HG02623 (cell line): ENCODE measurements around the gene ZNF212.
A peak's percentile ranks its signal among the peaks of the same experiment; 100 is the strongest.

Source experiments
- ATAC-seq: cut with Tn5 transposase; IDR thresholded peaks from one replicate; pipeline ENCODE4 v1.9.1; 2021; ENCODE audit warnings: moderate library complexity; ENCODE audit not compliant: unreplicated experiment

Gene ZNF212

DNA sequence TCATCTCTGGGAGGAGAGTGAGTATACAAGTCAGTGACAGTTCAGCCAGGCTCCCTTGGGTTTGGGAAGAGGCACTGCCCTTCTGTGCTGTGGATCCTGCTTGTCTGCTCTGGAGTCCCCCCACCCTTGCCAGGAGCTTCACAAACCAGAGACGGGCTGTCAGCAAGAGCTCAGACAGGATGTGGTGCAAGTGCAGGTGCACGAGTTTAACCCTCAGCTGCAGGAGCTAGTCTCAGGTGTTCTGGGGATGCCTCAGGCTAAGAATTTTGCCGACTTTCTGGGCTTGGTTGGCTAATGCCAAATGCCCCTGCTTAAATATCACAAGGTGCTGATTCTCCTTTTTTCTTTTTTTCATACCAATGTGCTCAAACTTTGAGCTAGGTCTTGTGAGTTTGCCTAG lies 44.9 kb downstream of the ZNF212 start:
- ATAC-seq, result no peak

DNA sequence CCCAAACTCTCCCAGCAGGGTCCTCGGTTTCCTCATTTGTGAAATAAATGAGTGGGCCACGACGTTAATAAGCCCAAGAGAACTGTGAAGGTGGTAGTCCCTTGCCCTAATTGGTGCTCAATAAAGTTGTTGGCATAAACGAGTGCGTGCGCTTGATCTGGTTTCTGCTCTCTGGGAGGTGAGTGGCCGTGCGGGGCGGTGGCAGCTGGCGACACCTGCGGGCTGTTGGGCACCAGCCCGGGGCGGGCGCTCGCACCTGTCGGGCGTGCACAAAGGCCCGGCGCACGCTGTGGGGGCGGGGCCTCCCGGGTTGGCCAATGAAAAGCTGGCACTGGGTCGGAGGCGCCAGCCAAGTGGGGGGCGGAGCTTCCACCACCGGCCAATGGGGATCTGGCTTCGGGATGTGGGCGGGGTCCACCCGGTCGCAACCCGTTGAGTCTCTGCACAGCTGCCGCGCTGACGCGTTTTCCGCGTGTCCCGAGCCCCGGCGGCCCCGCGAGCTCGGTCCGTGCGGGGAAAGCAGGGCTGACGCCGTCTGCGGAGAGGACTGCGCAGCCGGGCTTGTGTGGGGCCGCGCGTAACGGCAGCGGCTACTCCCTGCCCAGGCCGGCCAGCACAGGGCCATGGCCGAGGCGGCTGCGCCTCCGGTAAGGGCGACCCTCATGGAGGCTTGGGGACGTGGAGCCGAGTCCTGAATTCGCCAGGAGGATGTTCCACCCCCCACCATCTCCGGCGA lies 45.6 kb downstream of the ZNF212 start:
- peak; percentile 96 for ATAC-seq

DNA sequence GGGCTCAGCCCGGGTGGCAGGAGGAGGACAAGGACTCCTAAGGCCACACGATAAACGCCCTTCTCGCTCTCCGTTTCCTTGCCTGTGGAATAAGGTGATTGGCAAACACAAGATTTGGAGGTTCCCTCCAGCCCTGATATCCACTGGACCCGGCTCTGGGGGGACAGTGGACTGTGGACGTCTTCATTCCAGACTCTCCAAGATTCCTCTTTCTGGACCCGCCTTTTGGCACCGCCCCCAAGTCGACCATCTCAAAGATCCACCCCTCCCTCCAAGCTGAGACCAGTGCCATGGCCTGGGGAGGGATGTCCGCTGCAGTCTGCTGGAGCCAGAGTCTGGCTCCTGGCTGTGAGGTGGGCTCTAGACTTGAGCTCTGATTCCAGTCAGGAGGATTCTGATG lies 46.2 kb downstream of the ZNF212 start:
- no peak for ATAC-seq

DNA sequence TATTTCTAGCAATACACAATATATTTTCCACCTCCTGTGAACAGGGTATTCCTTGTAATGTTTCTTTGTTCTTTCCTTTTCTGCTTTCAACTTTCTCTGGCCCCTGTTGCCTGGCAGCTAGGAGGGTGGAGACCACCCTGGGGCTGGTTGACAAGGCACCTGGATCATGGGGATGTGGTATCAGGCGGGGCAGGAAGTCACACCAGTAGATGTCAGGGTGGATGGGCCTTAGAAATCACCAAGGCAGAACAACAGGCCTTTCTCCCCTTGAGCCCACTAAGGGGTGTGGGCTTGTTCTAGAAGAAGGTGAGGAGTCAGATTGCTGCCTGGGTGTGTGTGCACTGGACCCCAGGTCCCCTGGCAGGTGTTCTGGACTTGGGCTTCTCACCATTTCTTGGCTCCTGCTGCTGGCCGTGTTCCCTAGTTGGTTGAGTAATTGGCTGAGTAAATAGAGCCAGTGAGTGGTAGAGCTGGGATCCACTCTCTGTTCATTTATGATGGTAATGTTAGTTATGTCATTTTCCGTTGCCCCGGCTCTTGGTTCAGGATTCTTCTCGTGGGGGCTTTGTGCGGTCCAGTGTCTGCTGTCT lies 47.5 kb downstream of the ZNF212 start:
- no peak for ATAC-seq

DNA sequence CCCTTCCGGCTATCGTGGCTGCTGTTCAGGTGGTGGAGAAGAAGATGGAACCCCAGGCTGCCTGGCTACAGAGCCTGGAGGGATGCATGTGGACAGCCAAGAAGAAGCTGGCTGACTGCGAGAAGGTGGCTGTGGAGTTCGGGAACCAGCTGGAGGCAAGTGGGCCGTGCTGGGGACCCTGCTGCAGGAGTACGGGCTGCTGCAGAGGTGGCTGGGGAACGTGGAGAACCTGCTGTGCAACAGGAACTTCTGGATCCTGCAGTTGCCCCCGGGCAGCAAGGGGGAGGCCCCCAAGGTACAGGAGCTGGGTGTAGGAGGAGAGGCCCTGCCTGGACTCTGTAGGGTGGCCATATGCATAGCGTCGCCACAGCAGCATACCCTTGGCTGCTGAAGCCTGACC lies 48.2 kb downstream of the ZNF212 start:
- ATAC-seq, result no peak

DNA sequence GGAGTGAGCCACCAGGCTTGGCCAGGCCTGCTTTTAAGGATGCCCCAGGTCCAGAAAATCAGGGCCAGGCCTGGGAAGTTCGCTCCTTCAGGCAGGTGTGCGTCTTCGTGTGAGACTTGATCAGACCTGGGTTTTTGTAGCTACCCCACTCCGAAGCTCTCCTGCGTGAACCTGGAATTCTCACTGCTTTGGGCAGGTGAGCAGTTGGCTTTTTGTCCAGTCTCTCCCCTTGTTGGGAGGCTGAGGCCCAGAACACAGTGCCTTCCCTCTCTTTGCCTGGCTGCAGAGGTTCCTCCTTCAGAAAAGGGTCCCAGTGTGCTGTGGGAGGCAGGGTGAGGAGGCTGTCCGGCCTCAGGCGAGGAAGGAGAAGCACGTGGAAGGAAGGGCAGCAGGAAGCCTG lies 49.8 kb downstream of the ZNF212 start:
- ATAC-seq, result no peak

DNA sequence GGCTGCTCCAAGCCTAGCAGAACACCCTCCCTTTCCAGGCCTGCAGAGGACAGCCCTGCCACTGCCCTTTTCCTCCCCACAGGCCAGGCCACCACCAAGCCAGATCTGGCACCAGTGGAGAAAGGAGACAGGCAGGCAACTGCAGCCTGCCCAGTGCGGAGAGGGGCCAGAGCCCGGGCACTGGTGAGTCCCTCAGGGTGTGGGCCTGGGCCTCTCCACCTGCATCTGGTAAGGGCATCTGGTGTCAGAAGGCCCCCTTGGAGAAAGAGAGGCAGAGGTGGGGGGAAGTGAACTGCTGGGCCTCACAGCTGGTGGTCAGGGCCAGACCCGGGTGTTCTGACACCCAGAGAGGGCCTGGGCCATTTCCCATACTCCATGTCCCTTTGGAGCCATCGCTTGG lies 50.4 kb downstream of the ZNF212 start:
- no peak for ATAC-seq

DNA sequence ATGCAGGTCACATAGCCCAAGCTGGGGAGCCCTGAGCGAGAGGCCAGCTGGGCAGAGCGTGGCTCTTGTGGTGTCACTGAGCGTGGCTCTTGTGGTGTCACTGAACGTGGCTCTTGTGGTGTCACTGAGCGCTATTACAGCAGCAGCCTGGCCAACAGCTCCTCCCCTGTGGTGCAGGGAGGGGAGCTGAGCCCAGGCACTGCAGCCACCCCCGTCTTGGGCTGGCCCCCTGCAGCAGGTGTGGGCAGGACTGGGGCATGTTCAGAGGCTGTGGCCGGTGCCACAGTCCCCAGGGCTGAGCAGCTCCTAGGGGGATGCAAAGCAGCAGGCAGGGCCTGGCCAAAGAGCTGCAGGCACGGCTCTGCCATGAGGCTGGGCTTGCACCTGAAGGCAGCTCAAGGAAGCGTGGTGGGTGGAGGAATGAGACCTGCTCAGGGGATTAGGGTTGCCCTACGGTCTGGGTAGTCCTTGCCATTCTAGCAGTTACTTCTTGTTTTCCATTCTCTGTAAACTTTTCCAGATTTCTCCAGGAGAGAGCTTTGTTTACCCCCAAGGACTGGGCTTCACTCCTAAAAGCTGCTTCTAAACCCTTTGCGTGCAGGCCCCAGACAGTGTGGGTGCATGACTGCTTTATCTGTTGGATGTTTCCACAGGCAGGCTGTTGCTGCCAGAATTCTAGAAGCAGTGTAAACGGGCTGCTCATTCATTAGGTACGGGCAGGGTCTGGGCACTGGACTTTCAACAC lies 51.8 kb downstream of the ZNF212 start:
- no peak for ATAC-seq

DNA sequence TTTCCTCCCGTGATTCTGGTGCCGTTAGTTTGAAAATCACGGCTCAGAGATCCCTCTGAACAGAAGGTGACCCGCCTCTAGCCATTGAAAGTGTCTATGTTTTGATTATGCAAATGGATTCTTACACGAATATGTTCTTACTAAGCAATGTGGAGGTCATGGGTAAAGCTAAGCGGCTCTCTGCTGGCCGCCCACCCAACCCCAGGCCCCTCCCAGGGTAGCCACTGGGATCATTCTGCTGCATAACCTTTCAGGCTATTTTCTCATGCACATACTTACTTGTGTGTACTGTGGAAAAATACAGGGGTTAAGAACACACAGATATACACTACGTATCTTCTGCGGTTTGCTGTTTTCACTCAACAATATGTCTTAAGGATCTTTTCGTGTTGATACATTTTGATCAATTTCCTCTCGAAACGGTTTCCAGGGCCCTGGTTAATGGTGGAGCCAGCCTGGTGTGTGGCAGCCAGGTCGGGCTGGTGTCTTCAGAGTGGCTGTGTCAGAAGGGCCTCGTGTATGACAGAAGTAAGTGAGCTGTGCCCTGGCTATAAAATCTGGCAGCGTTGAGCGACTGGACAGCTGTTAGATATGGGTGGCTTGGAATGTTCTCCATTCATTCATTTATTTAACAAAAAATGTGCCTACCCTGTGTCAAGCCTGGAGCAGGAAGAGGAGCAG lies 52.5 kb downstream of the ZNF212 start:
- ATAC-seq, result no peak

DNA sequence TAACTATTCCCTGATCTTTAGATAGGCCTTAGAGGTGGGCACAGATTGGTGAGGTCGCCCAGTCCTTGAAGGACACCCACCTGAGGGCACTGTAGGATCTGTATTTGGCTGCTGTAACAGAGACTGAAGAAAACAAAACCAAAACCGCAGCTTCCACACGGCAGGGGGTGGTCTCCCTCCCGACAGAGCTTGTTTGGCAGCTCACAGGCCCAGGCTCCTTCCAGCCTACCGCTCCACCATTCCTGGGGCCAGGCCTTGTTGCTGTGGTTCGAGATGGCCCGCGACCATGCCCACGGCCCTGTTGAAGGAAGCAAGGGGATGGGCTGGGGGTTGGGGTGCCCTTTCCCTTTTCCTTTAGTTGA lies 53.0 kb downstream of the ZNF212 start:
- no peak for ATAC-seq

DNA sequence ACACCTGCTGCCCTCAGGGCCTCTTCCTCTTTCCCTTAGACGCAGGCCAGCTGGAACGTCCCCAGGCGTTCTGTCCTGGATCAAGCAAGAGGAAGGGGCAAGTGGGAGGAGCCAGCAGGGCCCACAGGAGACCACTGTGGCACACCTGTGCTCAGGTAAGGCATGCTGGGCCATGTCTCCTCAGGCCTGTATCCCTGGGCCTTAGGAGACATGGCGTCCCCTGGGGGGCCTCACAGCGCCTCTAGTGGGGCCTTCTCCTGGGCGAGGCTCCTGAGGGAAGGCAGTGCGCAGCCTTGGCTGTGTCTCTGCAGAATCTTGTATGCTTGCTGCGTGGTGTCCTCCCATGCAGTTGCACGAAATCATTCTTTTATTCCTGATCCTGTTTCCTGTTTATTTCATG lies 53.9 kb downstream of the ZNF212 start:
- ATAC-seq, result no peak

DNA sequence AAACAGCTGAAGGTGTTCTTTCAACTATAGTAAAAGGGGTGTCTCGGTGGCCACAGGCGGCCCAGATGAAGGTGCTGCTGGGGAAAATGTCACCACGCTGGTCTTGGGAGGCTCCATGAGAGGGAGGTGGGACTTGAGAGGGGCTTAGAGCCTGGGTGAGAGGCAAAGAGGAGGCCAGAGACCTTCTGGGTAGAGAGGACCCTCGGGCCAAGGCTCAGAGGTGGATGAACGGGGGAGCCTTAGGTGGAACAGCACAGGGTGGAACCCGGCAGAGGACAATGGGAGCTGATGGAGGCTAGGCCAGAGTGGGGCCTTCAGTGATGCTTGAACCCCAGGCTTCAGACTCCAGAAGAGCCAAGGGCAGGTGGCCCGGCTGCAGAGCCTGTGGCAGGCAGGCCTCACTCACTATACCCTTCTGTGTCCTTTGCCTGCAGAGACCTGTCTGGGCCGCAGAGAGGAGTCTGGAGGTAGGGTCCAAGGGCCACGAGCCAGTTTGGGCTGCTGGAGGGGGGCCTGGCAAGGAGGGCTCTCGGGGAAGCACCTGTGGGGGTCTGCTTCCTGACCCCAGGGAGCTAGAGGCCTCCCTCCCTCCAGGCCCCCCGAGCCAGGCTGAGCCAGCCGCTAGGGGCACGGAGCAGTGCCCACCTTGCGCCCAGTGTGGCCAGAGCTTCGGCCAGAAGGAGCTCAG lies 54.6 kb downstream of the ZNF212 start:
- ATAC-seq, result no peak

DNA sequence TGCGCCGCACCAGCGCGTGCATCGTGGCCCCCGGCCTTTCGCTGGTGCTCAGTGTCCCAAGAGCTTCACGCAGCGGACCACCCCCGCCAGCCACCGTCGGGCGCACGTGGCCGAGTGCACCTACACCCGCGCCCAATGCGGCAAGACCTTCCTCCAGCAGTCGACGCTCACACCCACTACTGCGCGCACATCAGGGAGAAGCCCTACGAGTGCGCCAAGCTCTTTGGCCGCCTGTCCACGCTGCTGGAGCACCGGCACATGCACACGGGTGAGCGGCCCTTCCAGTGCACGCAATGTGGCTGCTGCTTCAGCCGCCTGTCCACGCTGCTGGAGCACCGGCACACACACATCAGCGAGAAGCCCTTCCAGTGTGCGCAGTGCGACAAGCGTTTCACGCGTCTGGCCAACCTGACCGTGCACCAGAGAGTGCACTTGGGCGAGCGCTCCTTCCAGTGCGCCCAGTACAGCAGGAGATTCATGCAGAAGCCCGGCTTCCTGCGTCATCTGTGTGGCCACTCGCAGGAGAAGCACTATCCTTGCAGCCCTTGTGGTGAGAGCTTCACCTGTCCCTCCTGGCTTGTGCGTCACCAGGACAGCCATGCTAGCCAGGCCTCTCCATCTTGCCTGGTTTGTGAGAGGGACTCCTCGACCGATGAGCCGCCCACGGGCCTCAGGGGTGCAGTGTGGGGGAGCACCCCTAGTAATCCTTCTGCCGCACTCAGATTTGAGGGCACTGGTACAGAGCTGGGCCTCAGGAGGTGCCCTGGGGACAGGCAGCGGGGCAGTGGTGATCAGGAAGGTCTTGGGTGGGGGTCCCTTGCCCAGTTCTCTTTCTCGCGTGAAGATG lies 55.4 kb downstream of the ZNF212 start:
- ATAC-seq, result no peak

DNA sequence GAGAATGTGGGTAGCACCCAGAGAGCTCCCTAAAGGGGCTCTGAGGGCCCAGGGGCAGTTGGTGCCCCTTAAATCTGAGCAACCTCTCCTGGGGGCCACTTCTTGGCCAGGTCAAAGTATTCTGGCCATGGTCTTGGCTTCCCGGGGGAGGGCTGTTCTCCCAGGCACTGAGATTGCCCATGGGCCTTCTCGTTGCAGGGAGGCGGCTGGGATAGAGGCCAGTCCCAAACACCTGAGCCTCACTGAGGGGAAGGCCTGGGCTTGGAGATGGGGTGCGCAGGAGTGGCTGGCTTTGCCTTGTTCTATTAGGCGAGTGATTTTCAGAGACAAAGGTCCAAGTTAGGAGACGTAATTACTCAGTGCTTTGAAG lies 56.0 kb downstream of the ZNF212 start:
- no peak for ATAC-seq

DNA sequence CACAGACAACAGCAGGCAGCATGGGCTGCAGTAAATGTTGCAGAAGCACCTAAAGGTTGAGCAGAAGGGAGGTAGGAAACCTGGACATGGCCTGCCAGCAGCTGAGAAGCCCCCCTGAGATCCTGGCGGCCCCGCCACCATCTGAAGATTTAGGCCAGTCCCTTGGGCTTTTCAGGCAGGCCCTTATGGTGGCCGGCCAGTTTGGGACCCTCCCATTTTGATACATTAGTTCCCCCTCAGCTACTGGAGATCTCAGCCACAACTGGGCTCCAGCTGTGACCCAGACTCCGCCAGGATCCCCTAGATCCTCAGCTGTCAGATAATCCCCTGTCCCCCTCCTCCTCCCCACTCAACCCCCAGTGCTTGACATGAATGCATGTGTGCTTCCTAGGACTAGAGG lies 56.9 kb downstream of the ZNF212 start:
- no peak for ATAC-seq

DNA sequence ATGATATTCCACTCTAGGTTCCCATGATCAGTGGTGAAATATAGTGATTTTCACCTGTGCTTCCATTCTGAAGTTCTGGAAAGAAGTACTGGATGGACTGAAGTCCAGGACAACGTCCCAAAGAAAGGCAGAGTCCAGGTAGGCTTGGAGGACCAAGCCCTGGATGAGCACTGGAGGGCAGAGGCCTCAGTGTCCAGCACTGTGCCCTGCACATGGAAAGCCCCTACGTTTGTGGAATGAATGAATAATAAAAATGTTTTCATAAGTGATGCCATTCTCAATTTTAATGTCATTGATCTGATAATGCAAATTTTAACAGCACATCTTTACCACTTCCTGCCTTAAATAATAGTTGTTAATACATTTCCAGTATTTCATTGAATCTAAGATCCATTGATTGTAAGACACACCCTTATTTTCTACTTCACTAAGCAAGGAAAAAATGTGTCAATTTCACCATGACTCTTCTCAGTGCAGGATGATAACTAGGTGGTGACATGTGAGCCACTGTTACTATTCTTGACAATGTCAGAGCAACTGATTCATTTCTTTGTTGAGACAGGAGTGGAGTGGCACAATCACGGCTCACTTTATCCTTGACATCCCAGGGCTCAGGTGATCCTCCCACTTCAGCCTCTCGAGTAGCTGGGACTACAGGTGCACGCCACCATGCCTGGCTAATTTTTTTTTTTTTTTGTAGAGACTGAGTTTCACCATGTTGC lies 57.7 kb downstream of the ZNF212 start:
- no peak for ATAC-seq

DNA sequence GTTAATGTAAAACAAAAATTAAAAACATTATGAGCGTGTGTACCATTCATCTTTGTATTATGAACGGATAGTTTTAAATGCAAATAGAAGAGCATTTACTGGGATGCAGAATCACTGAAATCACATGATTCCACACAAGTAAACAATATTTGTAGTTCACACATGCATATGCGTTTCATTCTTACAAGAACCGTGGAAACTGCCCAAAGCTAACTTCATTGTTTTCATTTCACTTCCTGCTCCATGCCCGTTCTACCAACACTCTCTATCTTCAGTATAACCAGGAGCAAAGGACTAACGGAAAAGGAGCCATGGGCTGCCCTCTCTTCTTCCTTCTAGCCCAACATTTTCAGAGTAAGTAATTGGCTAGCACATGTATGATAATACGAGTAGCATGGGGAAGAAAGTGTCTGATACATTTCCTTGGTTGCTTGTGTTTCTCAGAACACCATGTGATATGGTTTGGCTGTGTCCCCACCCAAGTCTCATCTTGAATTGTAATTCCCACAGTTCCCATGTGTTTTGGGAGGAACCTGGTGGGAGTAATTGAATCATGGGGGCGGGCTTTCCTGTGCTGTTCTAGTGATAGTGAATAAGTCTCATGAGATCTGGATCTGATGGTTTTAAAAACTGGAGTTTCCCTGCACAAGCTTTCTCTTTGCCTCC lies 61.3 kb downstream of the ZNF212 start:
- ATAC-seq, result no peak

DNA sequence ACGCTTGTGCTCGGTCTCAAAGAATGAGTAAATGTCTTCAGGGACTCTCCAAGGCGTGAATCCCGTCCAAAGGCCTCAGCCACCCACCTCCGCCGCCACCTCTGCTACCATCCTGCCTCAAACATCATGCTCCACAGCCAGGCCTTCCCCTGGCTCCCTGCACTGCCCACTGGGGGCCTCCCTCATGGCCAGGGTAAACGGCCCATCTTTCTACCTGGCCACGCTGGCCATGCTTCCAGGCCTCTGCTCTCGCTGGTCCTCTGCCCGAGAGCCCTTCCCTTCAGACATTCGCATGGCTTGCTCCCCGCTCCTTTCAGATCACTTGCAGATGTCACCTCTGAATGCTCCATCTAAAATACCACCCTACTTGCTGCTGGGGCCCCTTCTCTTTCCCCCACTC lies 62.8 kb downstream of the ZNF212 start:
- ATAC-seq, result no peak

DNA sequence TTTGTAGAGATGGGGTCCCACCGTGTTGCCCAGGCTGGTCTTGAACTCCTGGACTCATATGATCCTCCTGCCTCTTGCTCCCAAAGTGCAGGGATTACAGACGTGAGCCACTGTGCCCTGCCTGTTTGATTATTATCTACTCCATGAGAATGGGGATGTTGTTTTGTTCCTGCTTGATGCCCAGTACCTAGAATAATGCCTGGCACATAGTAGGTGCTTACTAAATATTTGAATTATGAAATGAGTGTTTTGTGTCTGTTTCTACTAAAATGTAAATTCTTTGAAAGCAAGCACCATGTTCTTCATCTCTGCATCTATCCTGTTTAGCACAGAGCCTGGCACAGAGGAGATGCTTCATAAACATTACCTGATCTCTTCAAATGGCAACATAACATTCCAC lies 63.4 kb downstream of the ZNF212 start:
- ATAC-seq, result no peak
